Gastroesophageal sphincter (tissue), 3 donors: ENCODE data around the gene SEZ6L.

Source experiments
- CTCF ChIP-seq, 4 experiments: fragments of 200-600 bp in 2 of 4; fragments of 450-650 bp in 2 of 4; sonication (generic) in 1 of 4; IDR thresholded peaks; one replicate each; pipeline ENCODE4 v1.5.1; 2017 to 2019; ENCODE audit warnings: antibody characterized with exemption in 4 of 4, mild to moderate bottlenecking in 2 of 4, moderate library complexity in 2 of 4
- POLR2A ChIP-seq, 2 donors: fragments of 450-650 bp; IDR thresholded peaks; one replicate each; pipeline ENCODE4 v1.6.1; 2017; ENCODE audit warnings: antibody characterized with exemption in 2 of 2, mild to moderate bottlenecking in 2 of 2, moderate library complexity in 1 of 2
- POLR2AphosphoS5 ChIP-seq: sonication (generic); formaldehyde crosslinking; IDR thresholded peaks from one replicate; pipeline ENCODE4 v1.6.1; 2017; ENCODE audit warnings: antibody characterized with exemption

- TF ChIP-seq CTCF (IDR thresholded peaks at IDR 0.05) (no peak), POLR2AphosphoS5 (no peak), POLR2A (IDR thresholded peaks at IDR 0.05) (no peak)
Measured at GRCh38 chr22:26328221-26328620, 159.0 kb downstream of the SEZ6L start.
